Thoracic aorta (tissue), 2 donors: Measurements from ENCODE around the gene NOL4L. TPM values are rescaled to one million over a fixed set of nuclear protein-coding genes. Genes with fewer than 3 reads are reported as not detected.

Source experiments
- ATAC-seq: fragments of 150-250 bp; one replicate; pipeline ENCODE4 v1.8.0; 2017; ENCODE audit warnings: low read depth; ENCODE audit not compliant: insufficient number of reproducible peaks, low FRiP score
- DNase-seq: peaks from one replicate; pipeline ENCODE4 v3.0.0-alpha.2; 2020; ENCODE audit warnings: low spot score
- H3K27ac ChIP-seq, 2 donors: fragments of 200-600 bp; sonication (generic); 1 replicate in 1 of 2; 2 replicates in 1 of 2; pipeline ENCODE4 v1.5.1; 2016; ENCODE audit warnings: mild to moderate bottlenecking in 2 of 2, moderate library complexity in 2 of 2
- H3K27me3 ChIP-seq: fragments of 200-600 bp; sonication (generic); replicated peaks from 2 replicates; pipeline ENCODE4 v1.6.0; 2016; ENCODE audit warnings: mild to moderate bottlenecking; ENCODE audit not compliant: insufficient read depth
- H3K36me3 ChIP-seq: fragments of 200-600 bp; sonication (generic); one replicate; pipeline ENCODE4 v1.5.1; 2016
- H3K4me1 ChIP-seq, 2 donors: fragments of 200-600 bp; sonication (generic); 1 replicate in 1 of 2; 2 replicates in 1 of 2; pipeline versions ENCODE4 v1.5.1 to v1.6.0; 2016; ENCODE audit warnings: low read depth in 2 of 2, mild to moderate bottlenecking in 1 of 2; ENCODE audit not compliant: control insufficient read depth in 1 of 2
- H3K4me3 ChIP-seq: fragments of 200-600 bp; sonication (generic); 2 replicates; pipeline ENCODE4 v1.5.1; 2016; ENCODE audit warnings: mild to moderate bottlenecking
- H3K9me3 ChIP-seq: fragments of 200-600 bp; sonication (generic); 2 replicates; pipeline ENCODE4 v1.5.1; 2016
- CTCF ChIP-seq: fragments of 200-600 bp; sonication (generic); IDR thresholded peaks from one replicate; pipeline ENCODE4 v1.5.1; 2019; ENCODE audit warnings: antibody characterized with exemption
- total RNA-seq, 2 donors: library from RNA; depleted of rRNA; stranded (reverse); fragments of >200 nt; gene quantifications; one replicate each; pipeline versions ENCODE4 v1.1.0 to v1.2.3, GENCODE V29; 2016

NOL4L gene
- total RNA-seq, 2 donors from 2014 or later, result 17.5 to 23.7 TPM

- ATAC-seq, result no peak
- no peaks in the 10 kb centered on the region for H3K9me3 ChIP-seq
- no peak for TF ChIP-seq CTCF
- H3K4me3 ChIP-seq, result peak overlapping the region; percentile 76
- H3K27ac ChIP-seq, result peak overlapping the region in 1 of 2 donors; percentile 48
- no peak for DNase-seq
- H3K36me3 ChIP-seq, result no peaks in the 10 kb centered on the region
- H3K4me1 ChIP-seq, result peaks cover 18 to 30% of the 10 kb centered on the region in 2 donors
- H3K27me3 ChIP-seq, result no peaks in the 10 kb centered on the region
Measured at GRCh38 chr20:32474009-32474716, 111.0 kb downstream of the NOL4L start.

- Histone ChIP-seq H3K27ac (no peak overlapping the region), H3K4me1 (peaks cover 18 to 30% of the 10 kb centered on the region in 2 donors)
Measured at GRCh38 chr20:32473231-32474008, 111.7 kb downstream of the NOL4L start.

GRCh38 chr20:32472581-32473207 lies 112.4 kb downstream of the NOL4L start:
- Histone ChIP-seq H3K4me1 (peaks cover 18 to 30% of the 10 kb centered on the region in 2 donors), H3K4me3 (no peak overlapping the region), H3K36me3 (no peaks in the 10 kb centered on the region), H3K9me3 (no peaks in the 10 kb centered on the region), H3K27ac (no peak overlapping the region), H3K27me3 (no peaks in the 10 kb centered on the region)
- DNase-seq (no peak), ATAC-seq (no peak)
- TF ChIP-seq CTCF, result no peak

More at GRCh38 chr20:32473231-32474008, 111.7 kb downstream of the NOL4L start:
- Histone ChIP-seq H3K27me3 (no peaks in the 10 kb centered on the region), H3K36me3 (no peaks in the 10 kb centered on the region), H3K9me3 (no peaks in the 10 kb centered on the region), H3K4me3 (no peak overlapping the region)
- ATAC-seq (no peak), DNase-seq (no peak)
- no peak for TF ChIP-seq CTCF

- ATAC-seq (no peak), DNase-seq (no peak)
- no peaks in the 10 kb centered on the region for H3K9me3 ChIP-seq
- no peak for TF ChIP-seq CTCF
- H3K27me3 ChIP-seq, result no peaks in the 10 kb centered on the region
- H3K4me3 ChIP-seq, result no peak overlapping the region
- H3K27ac ChIP-seq, result no peak overlapping the region
- peaks cover 14 to 23% of the 10 kb centered on the region in 2 donors for H3K4me1 ChIP-seq
- H3K36me3 ChIP-seq, result no peaks in the 10 kb centered on the region
Measured at GRCh38 chr20:32470940-32471339, 114.2 kb downstream of the NOL4L start.
